K562 (cell line): ENCODE results near the gene PITX1. TPM values are rescaled to one million over a fixed set of nuclear protein-coding genes. Genes with fewer than 3 reads are reported as not detected.
A peak's percentile ranks its signal among the peaks of the same experiment; 100 is the strongest.

Experiments used
- DEAF1 ChIP-seq: fragments of 450-650 bp; formaldehyde crosslinking; IDR thresholded peaks from 2 replicates; pipeline ENCODE4 v1.4.0; 2020; ENCODE audit warnings: mild to moderate bottlenecking, moderate library complexity
- MBD2 ChIP-seq: sonication (generic); IDR thresholded peaks from 2 replicates; pipeline ENCODE4 v1.6.1; 2016; ENCODE audit warnings: low read depth, borderline replicate concordance
- MNT ChIP-seq, 2 experiments: fragments of 450-650 bp; conservative IDR thresholded peaks; 2 replicates each; pipeline ENCODE4 v1.6.1; 2017; ENCODE audit warnings: mild to moderate bottlenecking in 2 of 2, moderate library complexity in 2 of 2
- SP2 ChIP-seq: IDR thresholded peaks from 2 replicates; pipeline ENCODE4 v1.6.1; 2011; ENCODE audit warnings: mild to moderate bottlenecking, low read depth, low read length, moderate library complexity; ENCODE audit not compliant: poor library complexity, severe bottlenecking; ENCODE audit errors: extremely low read depth
- TAF15 ChIP-seq: fragments of 200-400 bp; formaldehyde crosslinking; IDR thresholded peaks from 2 replicates; pipeline ENCODE4 v1.6.1; 2017; ENCODE audit warnings: mild to moderate bottlenecking, low read depth, low read length, moderate library complexity
- TEAD1 ChIP-seq, 2 experiments: fragments of 450-650 bp in 1 of 2; sonication (generic) in 1 of 2; formaldehyde crosslinking; IDR thresholded peaks; 2 replicates each; pipeline versions ENCODE4 v1.4.0 to v1.8.0; 2020 to 2022; ENCODE audit warnings: mild to moderate bottlenecking in 2 of 2, missing genetic modification reagents in 1 of 2
- UBTF ChIP-seq, 2 experiments: IDR thresholded peaks; 2 replicates each; pipeline ENCODE4 v1.6.1; 2012; ENCODE audit warnings: improper control_type of control experiment in 2 of 2, low read depth in 2 of 2, low read length in 2 of 2, borderline replicate concordance in 1 of 2
- ZKSCAN8 ChIP-seq: fragments of 200-800 bp; sonication (Bioruptor generic); IDR thresholded peaks from 2 replicates; pipeline ENCODE4 v1.6.1; 2016; ENCODE audit warnings: missing genetic modification characterization, missing compliant biosample characterization
- ZNF146 ChIP-seq: IDR thresholded peaks from one replicate; pipeline ENCODE4 v1.6.1; 2018; ENCODE audit warnings: missing compliant biosample characterization; ENCODE audit not compliant: unreplicated experiment
- ZNF583 ChIP-seq: fragments of 250-450 bp; sonication (Bioruptor Pico); IDR thresholded peaks from 2 replicates; pipeline ENCODE4 v1.4.0; 2020
- polyA plus RNA-seq, 8 experiments: library from polyadenylated mRNA; depleted of rRNA in 4 of 8; stranded (reverse) in 5 of 8; unstranded in 3 of 8; fragments of >200 nt; fragmentation: Nextera tagmentation in 2 of 8; fragmentation: Illumina TruSeq in 1 of 8; extraction: Ambion mirVana in 2 of 8; extraction: Trizol in 1 of 8; gene quantifications; 2 replicates each; pipeline versions ENCODE4 v1.2.1 to v1.2.3, GENCODE V29; 2011 to 2014; ENCODE audit warnings: inconsistent platforms in 1 of 8, missing spikeins in 1 of 8
- total RNA-seq, 7 experiments: library from RNA; depleted of rRNA in 6 of 7; stranded (reverse); fragments of >200 nt in 6 of 7; fragmentation: Illumina TruSeq in 2 of 7; extraction: Trizol in 2 of 7; gene quantifications; 2 replicates each; pipeline versions ENCODE4 v1.2.1 to v1.2.3, GENCODE V29; 2011 to 2021; ENCODE audit warnings: low replicate concordance in 1 of 7
- TF ChIP-seq, protein P1 (sequence below): fragments of 250-450 bp; sonication (Bioruptor Pico); IDR thresholded peaks from 2 replicates; pipeline ENCODE4 v1.8.0; 2022; ENCODE audit warnings: inconsistent platforms, mild to moderate bottlenecking, moderate library complexity, borderline replicate concordance

The PITX1 gene
- total and polyA plus RNA-seq, 9 of the 15 experiments (the other 6 are each of a cell fraction or from before 2014, with no cell fraction given), result 0.13 to 88.2 (median 24.9) TPM

DNA sequence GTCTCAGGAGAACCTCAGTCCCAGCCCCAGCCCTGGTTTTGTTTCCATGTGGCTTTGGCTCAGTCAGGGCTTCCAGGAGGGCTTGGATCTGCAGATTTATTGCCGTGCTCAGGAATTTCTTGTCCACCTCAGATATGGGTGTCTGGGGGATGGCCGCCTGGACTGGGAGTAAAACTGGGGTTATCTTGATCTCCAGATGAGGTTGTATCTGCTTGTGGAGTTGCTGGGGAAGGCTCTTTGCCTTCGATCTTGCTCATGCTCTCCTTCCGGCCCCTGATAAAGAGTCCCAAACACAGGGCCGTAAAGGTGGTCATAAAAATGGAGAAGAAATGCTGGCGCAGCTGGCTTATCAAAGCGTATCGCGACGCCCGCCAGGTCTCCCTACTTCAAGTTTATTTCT, 17.8 kb upstream of the PITX1 start (continued):
- TF ChIP-seq MNT (conservative IDR thresholded peaks at IDR 0.05) (0 out of 4 replicates have a peak, but pooled peaks of 1 of the 2 experiments have one; percentile 40), MBD2 (peak; percentile 37; the same call in 1 of the 2 replicates), SP2 (no peak), ZNF583 (CRISPR knock-in tag) (no peak), DEAF1 (CRISPR knock-in tag) (no peak), TEAD1 (CRISPR knock-in tag; IDR thresholded peaks at IDR 0.05) (peak in 1 of 2 experiments; percentile 58; a peak in 1 of 4 replicates), ZKSCAN8 (CRISPR knock-in tag) (no peak), ZNF146 (CRISPR knock-in tag) (no peak), UBTF (IDR thresholded peaks at IDR 0.05; ENCODE audit: borderline replicate concordance in 1 of 2, low read depth in 2 of 2, low read length in 2 of 2) (no peak), TAF15 (no peak)
- TF ChIP-seq, protein P1, sequence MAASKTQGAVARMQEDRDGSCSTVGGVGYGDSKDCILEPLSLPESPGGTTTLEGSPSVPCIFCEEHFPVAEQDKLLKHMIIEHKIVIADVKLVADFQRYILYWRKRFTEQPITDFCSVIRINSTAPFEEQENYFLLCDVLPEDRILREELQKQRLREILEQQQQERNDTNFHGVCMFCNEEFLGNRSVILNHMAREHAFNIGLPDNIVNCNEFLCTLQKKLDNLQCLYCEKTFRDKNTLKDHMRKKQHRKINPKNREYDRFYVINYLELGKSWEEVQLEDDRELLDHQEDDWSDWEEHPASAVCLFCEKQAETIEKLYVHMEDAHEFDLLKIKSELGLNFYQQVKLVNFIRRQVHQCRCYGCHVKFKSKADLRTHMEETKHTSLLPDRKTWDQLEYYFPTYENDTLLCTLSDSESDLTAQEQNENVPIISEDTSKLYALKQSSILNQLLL (CRISPR knock-in tag), result no peak
